Rectal smooth muscle tissue (tissue), 1 donor: ENCODE data around the gene GTF3C5.
"Not testable (repeated sequence)": the region's sequence is repeated elsewhere in the genome, so short reads cannot be mapped to it uniquely, and the experiment has no call there.

Experiments used
- H3K27ac ChIP-seq: one replicate; pipeline ENCODE4 v1.7.0; 2013; ENCODE audit warnings: low read depth, low read length, inconsistent platforms
- H3K27me3 ChIP-seq: one replicate; pipeline ENCODE4 v1.7.0; 2013; ENCODE audit warnings: low read length; ENCODE audit not compliant: control insufficient read depth, insufficient read depth
- H3K36me3 ChIP-seq: one replicate; pipeline ENCODE4 v1.7.0; 2013; ENCODE audit warnings: low read length; ENCODE audit not compliant: control insufficient read depth, insufficient read depth
- H3K4me1 ChIP-seq: one replicate; pipeline ENCODE4 v1.7.0; 2013; ENCODE audit warnings: low read length; ENCODE audit not compliant: control insufficient read depth, insufficient read depth
- H3K4me3 ChIP-seq: one replicate; pipeline ENCODE4 v1.7.0; 2013; ENCODE audit warnings: low read length
- H3K9ac ChIP-seq: one replicate; pipeline ENCODE4 v1.7.0; 2013; ENCODE audit warnings: low read length

The GTF3C5 gene

GRCh38 chr9:133071484-133072150 lies 40.8 kb downstream of the GTF3C5 start:
- Histone ChIP-seq H3K9ac (no peak overlapping the region), H3K27ac (no peak overlapping the region), H3K36me3 (no peaks in the 10 kb centered on the region), H3K4me1 (no peaks in the 10 kb centered on the region), H3K4me3 (no peak overlapping the region), H3K27me3 (no peaks in the 10 kb centered on the region)

GRCh38 chr9:133072210-133072609 lies 41.4 kb downstream of the GTF3C5 start:
- not testable (repeated sequence) for H3K36me3 ChIP-seq, H3K4me3 ChIP-seq, H3K27ac ChIP-seq, H3K4me1 ChIP-seq, H3K9ac ChIP-seq, H3K27me3 ChIP-seq

GRCh38 chr9:133073086-133074014 lies 42.6 kb downstream of the GTF3C5 start:
- H3K4me3 ChIP-seq, result no peak overlapping the region
- no peaks in the 10 kb centered on the region for H3K36me3 ChIP-seq
- no peak overlapping the region for H3K9ac ChIP-seq
- no peaks in the 10 kb centered on the region for H3K4me1 ChIP-seq
- H3K27ac ChIP-seq, result no peak overlapping the region
- no peaks in the 10 kb centered on the region for H3K27me3 ChIP-seq

- no peak overlapping the region for H3K9ac ChIP-seq
- no peak overlapping the region for H3K4me3 ChIP-seq
- H3K4me1 ChIP-seq, result no peaks in the 10 kb centered on the region
- H3K27ac ChIP-seq, result no peak overlapping the region
- H3K36me3 ChIP-seq, result no peaks in the 10 kb centered on the region
- H3K27me3 ChIP-seq, result no peaks in the 10 kb centered on the region
These were observed 43.4 kb downstream of the GTF3C5 start for GRCh38 chr9:133074111-133074651.

GRCh38 chr9:133075925-133076630 lies 45.3 kb downstream of the GTF3C5 start:
- H3K36me3 ChIP-seq, result no peaks in the 10 kb centered on the region
- no peak overlapping the region for H3K9ac ChIP-seq
- H3K4me1 ChIP-seq, result no peaks in the 10 kb centered on the region
- H3K27ac ChIP-seq, result no peak overlapping the region
- no peak overlapping the region for H3K4me3 ChIP-seq
- H3K27me3 ChIP-seq, result no peaks in the 10 kb centered on the region

GRCh38 chr9:133076691-133077090 lies 45.9 kb downstream of the GTF3C5 start:
- no peaks in the 10 kb centered on the region for H3K36me3 ChIP-seq
- H3K4me3 ChIP-seq, result no peak overlapping the region
- no peak overlapping the region for H3K9ac ChIP-seq
- H3K27me3 ChIP-seq, result no peaks in the 10 kb centered on the region
- H3K4me1 ChIP-seq, result no peaks in the 10 kb centered on the region
- no peak overlapping the region for H3K27ac ChIP-seq

- no peaks in the 10 kb centered on the region for H3K36me3 ChIP-seq
- H3K4me3 ChIP-seq, result no peak overlapping the region
- no peak overlapping the region for H3K27ac ChIP-seq
- no peaks in the 10 kb centered on the region for H3K27me3 ChIP-seq
- no peak overlapping the region for H3K9ac ChIP-seq
- no peaks in the 10 kb centered on the region for H3K4me1 ChIP-seq
These were observed 47.7 kb downstream of the GTF3C5 start for GRCh38 chr9:133078486-133078885.

GRCh38 chr9:133080161-133080560 lies 49.4 kb downstream of the GTF3C5 start:
- no peak overlapping the region for H3K4me3 ChIP-seq
- H3K27me3 ChIP-seq, result no peaks in the 10 kb centered on the region
- H3K27ac ChIP-seq, result no peak overlapping the region
- no peak overlapping the region for H3K9ac ChIP-seq
- no peaks in the 10 kb centered on the region for H3K4me1 ChIP-seq
- H3K36me3 ChIP-seq, result no peaks in the 10 kb centered on the region

GRCh38 chr9:133080786-133081779 lies 50.3 kb downstream of the GTF3C5 start:
- H3K4me1 ChIP-seq, H3K4me3 ChIP-seq, H3K36me3 ChIP-seq, H3K9ac ChIP-seq, H3K27me3 ChIP-seq, H3K27ac ChIP-seq: not testable (repeated sequence)

- not testable (repeated sequence) for H3K9ac ChIP-seq, H3K4me3 ChIP-seq, H3K36me3 ChIP-seq, H3K27me3 ChIP-seq, H3K4me1 ChIP-seq, H3K27ac ChIP-seq
These were observed 51.3 kb downstream of the GTF3C5 start for GRCh38 chr9:133081957-133082644.

- H3K27me3 ChIP-seq, H3K27ac ChIP-seq, H3K4me3 ChIP-seq, H3K36me3 ChIP-seq, H3K4me1 ChIP-seq, H3K9ac ChIP-seq: not testable (repeated sequence)
These were observed 52.9 kb downstream of the GTF3C5 start for GRCh38 chr9:133083688-133084087.
